Endothelial cell of umbilical vein (primary cell): ENCODE measurements around the gene ITGB1BP1. TPM values are rescaled to one million over a fixed set of nuclear protein-coding genes. Genes with fewer than 3 reads are reported as not detected.

ENCODE experiments used
- BruUV-seq: library from RNA; stranded (reverse); fragments of 400-500 nt; replicated peaks from 2 replicates; lab custom pipeline; 2021; lab: Mats Ljungman, UMichigan
- CTCF ChIA-PET: fragments of 300-600, 350-600 bp; sonication (Branson Sonifier 250); formaldehyde crosslinking; loops from one replicate; lab custom pipeline; 2021; ENCODE audit warnings: antibody characterized with exemption, inconsistent platforms; lab: Charles Lee
- POLR2A ChIA-PET: fragments of 300-600, 350-600 bp; sonication (Branson Sonifier 250); formaldehyde crosslinking; loops from one replicate; lab custom pipeline; 2021; ENCODE audit warnings: antibody characterized with exemption, inconsistent platforms; lab: Charles Lee
- DNase-seq: peaks from one replicate; pipeline ENCODE4 v3.0.0-alpha.2; 2011; ENCODE audit warnings: low read depth, low spot score
- FAIRE-seq: peaks from 2 replicates; lab custom pipeline; 2011; peaks lifted over from hg19 to GRCh38; lab: Jason Lieb, UNC
- H2AFZ ChIP-seq: 2 replicates; pipeline ENCODE4 v1.6.0; 2012; ENCODE audit warnings: low read depth, low read length, control low read depth, inconsistent platforms
- H3K27ac ChIP-seq: 2 replicates; pipeline ENCODE4 v1.5.1; 2011; ENCODE audit warnings: low read depth, mild to moderate bottlenecking, control low read depth, low read length, moderate library complexity; ENCODE audit not compliant: insufficient read depth
- H3K27me3 ChIP-seq, 2 experiments: 2 replicates each; pipeline versions ENCODE4 v1.6.0 to v1.6.1; 2011; ENCODE audit warnings: low read length in 2 of 2, mixed read lengths in 1 of 2; ENCODE audit not compliant: control insufficient read depth in 2 of 2, insufficient read depth in 2 of 2
- H3K36me3 ChIP-seq, 2 experiments: 2 replicates in 1 of 2; 3 replicates in 1 of 2; pipeline ENCODE4 v1.5.1; 2011; ENCODE audit warnings: low read length in 2 of 2, mild to moderate bottlenecking in 1 of 2, moderate library complexity in 1 of 2; ENCODE audit not compliant: control insufficient read depth in 2 of 2, insufficient read depth in 2 of 2; ENCODE audit errors: extremely low read depth in 1 of 2
- H3K4me1 ChIP-seq: 3 replicates; pipeline ENCODE4 v1.5.1; 2011; ENCODE audit warnings: mild to moderate bottlenecking, low read length; ENCODE audit not compliant: control insufficient read depth, insufficient read depth; ENCODE audit errors: extremely low read depth
- H3K4me2 ChIP-seq: 2 replicates; pipeline ENCODE4 v1.6.1; 2011; ENCODE audit warnings: low read length, control low read depth, mixed read lengths; ENCODE audit not compliant: insufficient read depth
- H3K4me3 ChIP-seq, 3 experiments: fragments of 200-600 bp in 1 of 3; sonication (generic), shearing (Covaris generic) in 1 of 3; replicated peaks in 1 of 3; 2 replicates each; pipeline ENCODE4 v1.5.1; 2011 to 2016; ENCODE audit warnings: control low read depth in 3 of 3, low read length in 3 of 3, mild to moderate bottlenecking in 2 of 3, inconsistent platforms in 1 of 3, low read depth in 1 of 3, moderate library complexity in 1 of 3; ENCODE audit not compliant: insufficient read depth in 1 of 3
- H3K79me2 ChIP-seq: 2 replicates; pipeline ENCODE4 v1.6.0; 2012; ENCODE audit warnings: low read length, inconsistent platforms; ENCODE audit not compliant: control insufficient read depth, insufficient read depth
- H3K9ac ChIP-seq: replicated peaks from 2 replicates; pipeline ENCODE3; 2011; ENCODE audit warnings: low read length, control low read depth; ENCODE audit not compliant: insufficient read depth; ENCODE audit errors: extremely low read depth
- H3K9me1 ChIP-seq: replicated peaks from 3 replicates; pipeline ENCODE4 v1.6.0; 2011; ENCODE audit warnings: mild to moderate bottlenecking, low read length; ENCODE audit not compliant: control insufficient read depth, insufficient read depth; ENCODE audit errors: extremely low read depth
- H3K9me3 ChIP-seq: replicated peaks from 2 replicates; pipeline ENCODE4 v1.5.1; 2012; ENCODE audit warnings: low read length, inconsistent platforms; ENCODE audit not compliant: control insufficient read depth, insufficient read depth
- H4K20me1 ChIP-seq: replicated peaks from 2 replicates; pipeline ENCODE3; 2011; ENCODE audit warnings: mild to moderate bottlenecking, low read length; ENCODE audit not compliant: control insufficient read depth, insufficient read depth; ENCODE audit errors: extremely low read depth
- EZH2 ChIP-seq: IDR thresholded peaks from 2 replicates; pipeline ENCODE4 v1.6.1; 2012; ENCODE audit warnings: borderline replicate concordance, low read depth, mild to moderate bottlenecking, moderate library complexity, low read length, inconsistent platforms; ENCODE audit not compliant: severe bottlenecking
- FOS ChIP-seq: IDR thresholded peaks from 2 replicates; pipeline ENCODE4 v1.6.1; 2011; ENCODE audit warnings: mild to moderate bottlenecking, low read length, moderate library complexity, borderline replicate concordance; ENCODE audit not compliant: insufficient read depth
- GATA2 ChIP-seq: IDR thresholded peaks from 2 replicates; pipeline ENCODE4 v1.7.0; 2011; ENCODE audit warnings: low read depth, mild to moderate bottlenecking, moderate library complexity, mixed read lengths, low read length; ENCODE audit not compliant: insufficient read length, insufficient read depth
- JUN ChIP-seq: IDR thresholded peaks from 2 replicates; pipeline ENCODE4 v1.6.1; 2011; ENCODE audit warnings: borderline replicate concordance, low read depth; ENCODE audit not compliant: insufficient read length, insufficient read depth
- MYC ChIP-seq: IDR thresholded peaks from one replicate; pipeline ENCODE4 v1.6.1; 2011; ENCODE audit warnings: mild to moderate bottlenecking, low read depth, low read length
- POLR2A ChIP-seq: IDR thresholded peaks from 2 replicates; pipeline ENCODE4 v1.6.1; 2012; ENCODE audit warnings: low read depth, mild to moderate bottlenecking, control low read depth, low read length
- POLR2AphosphoS5 ChIP-seq: IDR thresholded peaks from 2 replicates; pipeline ENCODE4 v1.6.1; 2012; ENCODE audit warnings: low read depth, mild to moderate bottlenecking, control low read depth, low read length, moderate library complexity; ENCODE audit not compliant: insufficient read depth
- dilution Hi-C: fragments of 300-500 bp; cut with MboI; formaldehyde crosslinking; loops from one replicate; pipeline ENCODE4 v1.15.0; 2019; ENCODE audit warnings: low sequenced_read_pairs; ENCODE audit not compliant: extremely low pct_ligation_motif_present
- intact Hi-C: fragments of 100-400 bp; cut with micrococcal nuclease; formaldehyde crosslinking; loops from one replicate; pipeline ENCODE4 v1.10.0; 2022
- polyA plus RNA-seq, 4 experiments: library from polyadenylated mRNA; depleted of rRNA in 3 of 4; stranded (reverse) in 3 of 4; unstranded in 1 of 4; fragments of >200 nt; gene quantifications; 2 replicates each; pipeline versions ENCODE4 v1.2.1 to v1.2.3, GENCODE V29; 2011 to 2012; ENCODE audit warnings: missing spikeins in 1 of 4
- total RNA-seq: library from RNA; stranded (reverse); gene quantifications from 2 replicates; pipeline ENCODE4 v1.2.3, GENCODE V29; 2021
- TF ChIP-seq, protein P1 (sequence below): IDR thresholded peaks from 2 replicates; pipeline ENCODE4 v1.6.1; 2011; ENCODE audit not compliant: insufficient read depth, insufficient read length
- TF ChIP-seq, protein P2 (sequence below), 2 donors: IDR thresholded peaks; 1 replicate in 1 of 2; 2 replicates in 1 of 2; pipeline ENCODE4 v1.5.1; 2011; ENCODE audit warnings: low read length in 2 of 2, mild to moderate bottlenecking in 2 of 2, moderate library complexity in 2 of 2, control low read depth in 1 of 2, inconsistent platforms in 1 of 2, low read depth in 1 of 2; ENCODE audit not compliant: insufficient read depth in 1 of 2; ENCODE audit errors: extremely low read depth in 1 of 2

Gene ITGB1BP1
- total and polyA plus RNA-seq, 2 donors (not counting 3 experiments of a cell fraction or from before 2014, with no cell fraction given), result 45.0 to 170 TPM

DNA sequence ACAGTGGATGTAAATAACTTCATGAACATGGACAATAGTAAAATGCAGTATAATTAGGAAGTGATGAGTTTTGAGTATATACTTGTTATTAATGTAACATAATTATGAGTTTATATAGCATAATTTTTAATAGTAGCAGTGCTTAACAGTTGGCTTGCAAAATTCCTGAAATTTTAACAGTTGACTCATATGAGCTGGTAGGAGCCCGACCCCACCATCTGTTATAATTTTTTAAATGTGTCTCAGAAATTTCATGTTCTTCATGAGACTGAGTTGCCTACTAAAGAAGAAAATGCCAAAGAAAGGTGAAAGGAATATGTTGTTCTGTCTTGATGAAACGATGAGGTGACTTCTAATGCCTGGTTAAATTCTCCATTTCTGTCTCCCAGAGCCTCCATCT, 62.6 kb downstream of the ITGB1BP1 start:
- H3K4me2 ChIP-seq, result no peak overlapping the region
- FAIRE-seq, result no peak
- no peak overlapping the region for H3K4me3 ChIP-seq
- H4K20me1 ChIP-seq, result no peaks in the 10 kb centered on the region
- peaks cover 23 to 29% of the 10 kb centered on the region in 2 experiments for H3K36me3 ChIP-seq
- POLR2A ChIA-PET, result no interaction called here
- TF ChIP-seq GATA2 (no peak), FOS (no peak), POLR2A (no peak), JUN (no peak)
- TF ChIP-seq, protein P1, sequence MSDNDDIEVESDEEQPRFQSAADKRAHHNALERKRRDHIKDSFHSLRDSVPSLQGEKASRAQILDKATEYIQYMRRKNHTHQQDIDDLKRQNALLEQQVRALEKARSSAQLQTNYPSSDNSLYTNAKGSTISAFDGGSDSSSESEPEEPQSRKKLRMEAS, result no peak
- H2AFZ ChIP-seq, result no peak overlapping the region
- H3K27me3 ChIP-seq, result no peaks in the 10 kb centered on the region
- intact Hi-C loops, result no loop called here
- DNase-seq, result no peak
- H3K79me2 ChIP-seq, result no peaks in the 10 kb centered on the region
- H3K27ac ChIP-seq, result no peak overlapping the region
- no peak overlapping the region for H3K9ac ChIP-seq
- no peaks in the 10 kb centered on the region for H3K9me3 ChIP-seq
- no TSS peak for BruUV-seq
- H3K4me1 ChIP-seq, result peaks cover 7% of the 10 kb centered on the region
- CTCF ChIA-PET, result no interaction called here
- no peaks in the 10 kb centered on the region for H3K9me1 ChIP-seq
- dilution Hi-C loops, result loop anchor here (25.0 kb wide), 1 partner anchor 198 kb away; no protein-coding TSS in a partner anchor

DNA sequence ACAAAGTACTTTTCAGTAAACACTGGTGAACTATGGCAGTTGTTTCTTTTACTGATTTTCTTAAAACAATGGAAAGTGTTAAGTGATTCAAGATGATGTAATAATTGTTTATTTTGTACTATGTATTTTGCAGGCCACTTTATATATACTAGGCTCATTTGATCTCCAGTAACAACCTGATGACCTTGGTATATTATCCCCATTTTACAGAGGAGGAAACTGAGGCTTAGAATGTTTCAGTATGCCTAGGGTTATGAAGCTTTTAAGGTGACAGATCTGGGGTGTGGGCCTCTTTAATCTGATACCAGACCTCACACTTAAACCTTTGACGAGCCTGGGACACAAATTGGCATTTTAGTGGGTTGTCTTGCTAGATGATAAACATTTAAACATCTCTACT, 63.2 kb downstream of the ITGB1BP1 start:
- intact Hi-C loops (no loop called here), dilution Hi-C loops (loop anchor here (25.0 kb wide), 1 partner anchor 198 kb away; no protein-coding TSS in a partner anchor)
- Histone ChIP-seq H3K79me2 (no peaks in the 10 kb centered on the region), H3K9me1 (no peaks in the 10 kb centered on the region), H3K4me3 (no peak overlapping the region), H3K4me2 (no peak overlapping the region), H3K4me1 (peaks cover 3% of the 10 kb centered on the region), H3K36me3 (peaks cover 19 to 30% of the 10 kb centered on the region in 2 experiments), H3K27ac (no peak overlapping the region), H3K27me3 (no peaks in the 10 kb centered on the region), H2AFZ (no peak overlapping the region), H3K9me3 (no peaks in the 10 kb centered on the region), H3K9ac (no peak overlapping the region), H4K20me1 (no peaks in the 10 kb centered on the region)
- ChIA-PET POLR2A (no interaction called here), CTCF (interaction anchor here (1.0 to 1.7 kb wide), 3 partner anchors 11 to 218 kb away, joined by 3 to 5 read pairs (median 4); no protein-coding TSS in a partner anchor)
- BruUV-seq, result no TSS peak
- no peak for FAIRE-seq
- no peak for DNase-seq
- TF ChIP-seq EZH2 (no peak), POLR2AphosphoS5 (no peak), POLR2A (no peak), GATA2 (no peak), JUN (no peak), FOS (no peak), MYC (no peak)
- TF ChIP-seq, protein P2, sequence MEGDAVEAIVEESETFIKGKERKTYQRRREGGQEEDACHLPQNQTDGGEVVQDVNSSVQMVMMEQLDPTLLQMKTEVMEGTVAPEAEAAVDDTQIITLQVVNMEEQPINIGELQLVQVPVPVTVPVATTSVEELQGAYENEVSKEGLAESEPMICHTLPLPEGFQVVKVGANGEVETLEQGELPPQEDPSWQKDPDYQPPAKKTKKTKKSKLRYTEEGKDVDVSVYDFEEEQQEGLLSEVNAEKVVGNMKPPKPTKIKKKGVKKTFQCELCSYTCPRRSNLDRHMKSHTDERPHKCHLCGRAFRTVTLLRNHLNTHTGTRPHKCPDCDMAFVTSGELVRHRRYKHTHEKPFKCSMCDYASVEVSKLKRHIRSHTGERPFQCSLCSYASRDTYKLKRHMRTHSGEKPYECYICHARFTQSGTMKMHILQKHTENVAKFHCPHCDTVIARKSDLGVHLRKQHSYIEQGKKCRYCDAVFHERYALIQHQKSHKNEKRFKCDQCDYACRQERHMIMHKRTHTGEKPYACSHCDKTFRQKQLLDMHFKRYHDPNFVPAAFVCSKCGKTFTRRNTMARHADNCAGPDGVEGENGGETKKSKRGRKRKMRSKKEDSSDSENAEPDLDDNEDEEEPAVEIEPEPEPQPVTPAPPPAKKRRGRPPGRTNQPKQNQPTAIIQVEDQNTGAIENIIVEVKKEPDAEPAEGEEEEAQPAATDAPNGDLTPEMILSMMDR (IDR thresholded peaks at IDR 0.05; ENCODE audit: extremely low read depth in 1 of 2, insufficient read depth in 1 of 2, low read depth in 1 of 2, low read length in 2 of 2), result no peak
- TF ChIP-seq, protein P1, result no peak
